NCI-H2081 treated with DMSO at 0.1 percent for 48 hours (cell line): ENCODE data around the gene UNC13C.

Experiments used
- DNase-seq: peaks from one replicate; lab custom pipeline; 2025; lab: John Stamatoyannopoulos, UW

UNC13C gene

GRCh38 chr15:54675241-54675640 is 697.0 kb downstream of the UNC13C start:
- DNase-seq, result no peak

DNA sequence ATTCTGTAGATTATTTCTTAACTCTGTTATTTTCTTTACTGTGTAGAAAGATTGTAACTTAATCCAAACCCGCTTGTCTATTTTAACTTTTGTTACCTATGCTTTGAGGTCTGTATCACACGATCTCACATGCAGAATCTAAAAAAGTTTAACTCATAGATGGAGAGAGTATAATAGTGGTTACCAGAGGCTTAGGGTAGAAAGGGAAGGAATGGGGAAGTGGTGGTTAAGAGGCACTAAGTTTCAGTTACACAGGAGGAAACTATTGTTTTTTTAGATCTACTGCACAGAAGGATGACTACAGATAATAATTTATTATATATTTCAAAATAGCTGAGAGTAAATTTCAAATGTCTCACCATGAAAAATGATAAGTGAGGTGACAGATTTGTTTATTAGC is 703.3 kb downstream of the UNC13C start:
- no peak for DNase-seq
